ENCODE data around the gene CUBN.

- TF ChIP-seq CTCF (IDR thresholded peaks at IDR 0.05) (no peak), POLR2A (IDR thresholded peaks at IDR 0.05) (no peak)
Measured at GRCh38 chr10:17100586-17100985, 29.0 kb downstream of the CUBN start.
